Measurements from ENCODE around the gene ABCC2. TPM values are rescaled to one million over a fixed set of nuclear protein-coding genes. Genes with fewer than 3 reads are reported as not detected.

Gene ABCC2
- polyA plus RNA-seq, 1 donor from 2014 or later, result 2.0 TPM

DNA sequence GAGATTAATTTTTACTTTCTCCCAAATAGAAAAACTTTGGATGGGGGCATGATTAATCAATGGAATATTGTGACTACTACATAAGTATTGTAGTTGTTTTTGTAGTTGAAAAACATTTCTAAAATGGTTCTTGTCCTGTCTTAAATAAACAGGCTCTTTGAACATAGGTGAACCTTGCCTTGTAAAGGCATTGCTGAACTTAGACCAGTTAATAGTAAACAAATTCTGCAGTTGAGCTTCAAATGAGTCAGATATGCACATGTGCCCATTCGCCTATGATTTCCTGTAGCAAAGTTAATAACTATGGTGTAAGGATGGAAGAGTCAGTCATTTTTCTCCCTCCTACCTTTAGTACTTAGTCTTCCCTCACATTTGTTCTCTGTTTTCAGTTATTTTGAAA is 27.8 kb upstream of the ABCC2 start:
- H3K36me3 ChIP-seq (ENCODE audit: insufficient read depth, low read length), result no peaks in the 10 kb centered on the region
- no peaks in the 10 kb centered on the region for H3K9me2 ChIP-seq (ENCODE audit: insufficient read depth, low read length)
- H4K20me1 ChIP-seq (ENCODE audit: insufficient read depth), result no peaks in the 10 kb centered on the region
- H3K27me3 ChIP-seq (ENCODE audit: insufficient read depth, low read depth, low read length), result no peaks in the 10 kb centered on the region
- no peak overlapping the region for H3K9ac ChIP-seq (ENCODE audit: low read length)
- H3K79me2 ChIP-seq (replicated peaks; ENCODE audit: insufficient read depth, low read length), result no peaks in the 10 kb centered on the region
- no peaks in the 10 kb centered on the region for H3K9me3 ChIP-seq (ENCODE audit: low read length)
- TF ChIP-seq, protein P1, sequence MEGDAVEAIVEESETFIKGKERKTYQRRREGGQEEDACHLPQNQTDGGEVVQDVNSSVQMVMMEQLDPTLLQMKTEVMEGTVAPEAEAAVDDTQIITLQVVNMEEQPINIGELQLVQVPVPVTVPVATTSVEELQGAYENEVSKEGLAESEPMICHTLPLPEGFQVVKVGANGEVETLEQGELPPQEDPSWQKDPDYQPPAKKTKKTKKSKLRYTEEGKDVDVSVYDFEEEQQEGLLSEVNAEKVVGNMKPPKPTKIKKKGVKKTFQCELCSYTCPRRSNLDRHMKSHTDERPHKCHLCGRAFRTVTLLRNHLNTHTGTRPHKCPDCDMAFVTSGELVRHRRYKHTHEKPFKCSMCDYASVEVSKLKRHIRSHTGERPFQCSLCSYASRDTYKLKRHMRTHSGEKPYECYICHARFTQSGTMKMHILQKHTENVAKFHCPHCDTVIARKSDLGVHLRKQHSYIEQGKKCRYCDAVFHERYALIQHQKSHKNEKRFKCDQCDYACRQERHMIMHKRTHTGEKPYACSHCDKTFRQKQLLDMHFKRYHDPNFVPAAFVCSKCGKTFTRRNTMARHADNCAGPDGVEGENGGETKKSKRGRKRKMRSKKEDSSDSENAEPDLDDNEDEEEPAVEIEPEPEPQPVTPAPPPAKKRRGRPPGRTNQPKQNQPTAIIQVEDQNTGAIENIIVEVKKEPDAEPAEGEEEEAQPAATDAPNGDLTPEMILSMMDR (IDR thresholded peaks at IDR 0.05; ENCODE audit: poor library complexity, severe bottlenecking), result no peak
- TF ChIP-seq EP300 (conservative IDR thresholded peaks at IDR 0.05; ENCODE audit: poor library complexity, severe bottlenecking) (no peak), RAD21 (conservative IDR thresholded peaks at IDR 0.05) (no peak), POLR2AphosphoS5 (IDR thresholded peaks at IDR 0.05) (no peak), SMC3 (conservative IDR thresholded peaks at IDR 0.05; ENCODE audit: poor library complexity) (no peak), EZH2 (IDR thresholded peaks at IDR 0.05; ENCODE audit: borderline replicate concordance, insufficient read depth, low read length, poor library complexity, severe bottlenecking) (no peak), MXI1 (conservative IDR thresholded peaks at IDR 0.05; ENCODE audit: poor library complexity, severe bottlenecking) (no peak), TAF1 (IDR thresholded peaks at IDR 0.05; ENCODE audit: low read depth) (no peak)
- TF ChIP-seq, protein P2, sequence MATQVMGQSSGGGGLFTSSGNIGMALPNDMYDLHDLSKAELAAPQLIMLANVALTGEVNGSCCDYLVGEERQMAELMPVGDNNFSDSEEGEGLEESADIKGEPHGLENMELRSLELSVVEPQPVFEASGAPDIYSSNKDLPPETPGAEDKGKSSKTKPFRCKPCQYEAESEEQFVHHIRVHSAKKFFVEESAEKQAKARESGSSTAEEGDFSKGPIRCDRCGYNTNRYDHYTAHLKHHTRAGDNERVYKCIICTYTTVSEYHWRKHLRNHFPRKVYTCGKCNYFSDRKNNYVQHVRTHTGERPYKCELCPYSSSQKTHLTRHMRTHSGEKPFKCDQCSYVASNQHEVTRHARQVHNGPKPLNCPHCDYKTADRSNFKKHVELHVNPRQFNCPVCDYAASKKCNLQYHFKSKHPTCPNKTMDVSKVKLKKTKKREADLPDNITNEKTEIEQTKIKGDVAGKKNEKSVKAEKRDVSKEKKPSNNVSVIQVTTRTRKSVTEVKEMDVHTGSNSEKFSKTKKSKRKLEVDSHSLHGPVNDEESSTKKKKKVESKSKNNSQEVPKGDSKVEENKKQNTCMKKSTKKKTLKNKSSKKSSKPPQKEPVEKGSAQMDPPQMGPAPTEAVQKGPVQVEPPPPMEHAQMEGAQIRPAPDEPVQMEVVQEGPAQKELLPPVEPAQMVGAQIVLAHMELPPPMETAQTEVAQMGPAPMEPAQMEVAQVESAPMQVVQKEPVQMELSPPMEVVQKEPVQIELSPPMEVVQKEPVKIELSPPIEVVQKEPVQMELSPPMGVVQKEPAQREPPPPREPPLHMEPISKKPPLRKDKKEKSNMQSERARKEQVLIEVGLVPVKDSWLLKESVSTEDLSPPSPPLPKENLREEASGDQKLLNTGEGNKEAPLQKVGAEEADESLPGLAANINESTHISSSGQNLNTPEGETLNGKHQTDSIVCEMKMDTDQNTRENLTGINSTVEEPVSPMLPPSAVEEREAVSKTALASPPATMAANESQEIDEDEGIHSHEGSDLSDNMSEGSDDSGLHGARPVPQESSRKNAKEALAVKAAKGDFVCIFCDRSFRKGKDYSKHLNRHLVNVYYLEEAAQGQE (IDR thresholded peaks at IDR 0.05; ENCODE audit: borderline replicate concordance), result no peak
- H3F3A ChIP-seq (ENCODE audit: insufficient read depth, low read length, poor library complexity, severe bottlenecking), result no peaks in the 10 kb centered on the region
- no peak overlapping the region for H3K27ac ChIP-seq (ENCODE audit: low read length)
- no peak overlapping the region for H3K4me2 ChIP-seq (ENCODE audit: low read length)
- no peak overlapping the region for H3K4me3 ChIP-seq (ENCODE audit: low read length)
- no peak overlapping the region for H2AFZ ChIP-seq (ENCODE audit: low read depth, low read length)

DNA sequence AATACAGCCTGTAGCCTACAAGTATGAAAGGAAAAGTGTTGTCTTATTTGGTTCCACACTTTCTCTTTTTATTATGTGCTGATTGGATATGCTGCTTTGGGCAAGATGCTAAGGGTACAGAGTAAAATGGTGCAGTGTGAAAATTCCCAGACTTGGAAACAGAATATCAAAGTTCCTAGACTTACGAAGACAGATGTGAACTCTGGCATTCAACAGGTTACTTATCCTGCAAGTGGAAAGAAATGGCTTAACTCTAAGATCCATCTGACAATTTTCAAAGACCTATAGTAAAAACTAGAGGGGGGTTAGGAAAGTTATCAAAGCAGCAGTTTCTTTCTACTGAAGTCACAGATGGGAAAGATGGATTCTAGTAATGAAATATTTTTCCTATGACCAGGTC is 26.3 kb upstream of the ABCC2 start:
- H3K27ac ChIP-seq (ENCODE audit: low read length), result no peak overlapping the region
- no peak overlapping the region for H2AFZ ChIP-seq (ENCODE audit: low read depth, low read length)
- no peak overlapping the region for H3K9ac ChIP-seq (ENCODE audit: low read length)
- H3K79me2 ChIP-seq (replicated peaks; ENCODE audit: insufficient read depth, low read length), result no peaks in the 10 kb centered on the region
- no peak overlapping the region for H3K4me3 ChIP-seq (ENCODE audit: low read length)
- H4K20me1 ChIP-seq (ENCODE audit: insufficient read depth), result no peaks in the 10 kb centered on the region
- H3F3A ChIP-seq (ENCODE audit: insufficient read depth, low read length, poor library complexity, severe bottlenecking), result no peaks in the 10 kb centered on the region
- no peaks in the 10 kb centered on the region for H3K27me3 ChIP-seq (ENCODE audit: insufficient read depth, low read depth, low read length)
- no peaks in the 10 kb centered on the region for H3K9me2 ChIP-seq (ENCODE audit: insufficient read depth, low read length)
- H3K36me3 ChIP-seq (ENCODE audit: insufficient read depth, low read length), result no peaks in the 10 kb centered on the region
- TF ChIP-seq MXI1 (conservative IDR thresholded peaks at IDR 0.05; ENCODE audit: poor library complexity, severe bottlenecking), result no peak
- TF ChIP-seq, protein P1 (IDR thresholded peaks at IDR 0.05; ENCODE audit: poor library complexity, severe bottlenecking), result no peak
- TF ChIP-seq RAD21 (conservative IDR thresholded peaks at IDR 0.05), result no peak
- no peak for TF ChIP-seq TAF1 (IDR thresholded peaks at IDR 0.05; ENCODE audit: low read depth)
- TF ChIP-seq, protein P2 (IDR thresholded peaks at IDR 0.05; ENCODE audit: borderline replicate concordance), result no peak
- no peak for TF ChIP-seq SMC3 (conservative IDR thresholded peaks at IDR 0.05; ENCODE audit: poor library complexity)
- TF ChIP-seq EZH2 (IDR thresholded peaks at IDR 0.05; ENCODE audit: borderline replicate concordance, insufficient read depth, low read length, poor library complexity, severe bottlenecking), result no peak
- TF ChIP-seq POLR2AphosphoS5 (IDR thresholded peaks at IDR 0.05), result no peak
- TF ChIP-seq EP300 (conservative IDR thresholded peaks at IDR 0.05; ENCODE audit: poor library complexity, severe bottlenecking), result no peak
- H3K4me2 ChIP-seq (ENCODE audit: low read length), result no peak overlapping the region
- no peaks in the 10 kb centered on the region for H3K9me3 ChIP-seq (ENCODE audit: low read length)
